ENCODE measurements around the gene MMP11.

Gene MMP11

GRCh38 chr22:23767673-23768548 lies 4.7 kb upstream of the MMP11 start, which contains the start of gene CHCHD10:
Gene CHCHD10 (minus strand): TSS chr22:23767972. CDS start chr22:23767874, 98 bp downstream.
- peak; percentile 62; the same call in 1 of the 2 replicates for TF ChIP-seq ZFX (IDR thresholded peaks at IDR 0.05)
- TF ChIP-seq CTCF (conservative IDR thresholded peaks at IDR 0.05), result peak; percentile 91
- H3K27ac ChIP-seq, result peak within 1 kb of the TSS; percentile 90

GRCh38 chr22:23769321-23769965 lies 3.2 kb upstream of the MMP11 start:
- TF ChIP-seq CTCF (conservative IDR thresholded peaks at IDR 0.05) (no peak), ZFX (IDR thresholded peaks at IDR 0.05) (no peak)

DNA sequence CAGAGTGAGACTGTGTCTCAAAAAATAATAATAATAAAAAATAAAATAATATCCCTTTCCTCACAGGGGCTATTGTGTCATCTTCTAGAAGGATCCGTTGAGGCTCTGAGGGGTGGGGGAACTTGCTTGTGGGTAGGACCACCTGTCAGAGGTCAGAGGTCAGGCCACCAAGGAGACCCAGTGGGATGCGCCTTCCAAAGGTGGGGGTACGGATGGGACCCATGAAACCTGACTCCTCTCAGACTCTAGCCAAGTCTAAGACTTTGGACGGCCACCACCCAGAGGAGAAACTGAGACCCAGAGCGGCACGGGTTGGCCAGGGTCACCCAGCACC lies 367 bp upstream of the MMP11 start:
- H3K27ac ChIP-seq, result peak overlapping the region; percentile 58
- TF ChIP-seq CTCF (conservative IDR thresholded peaks at IDR 0.05) (no peak), ZFX (IDR thresholded peaks at IDR 0.05) (no peak)

More at GRCh38 chr22:23769321-23769965, 3.2 kb upstream of the MMP11 start:
- H3K27ac ChIP-seq, result no peak overlapping the region

GRCh38 chr22:23773483-23774113 lies 949 bp downstream of the MMP11 start:
- TF ChIP-seq CTCF (conservative IDR thresholded peaks at IDR 0.05), result no peak
- H3K27ac ChIP-seq, result peak overlapping the region; percentile 58

DNA sequence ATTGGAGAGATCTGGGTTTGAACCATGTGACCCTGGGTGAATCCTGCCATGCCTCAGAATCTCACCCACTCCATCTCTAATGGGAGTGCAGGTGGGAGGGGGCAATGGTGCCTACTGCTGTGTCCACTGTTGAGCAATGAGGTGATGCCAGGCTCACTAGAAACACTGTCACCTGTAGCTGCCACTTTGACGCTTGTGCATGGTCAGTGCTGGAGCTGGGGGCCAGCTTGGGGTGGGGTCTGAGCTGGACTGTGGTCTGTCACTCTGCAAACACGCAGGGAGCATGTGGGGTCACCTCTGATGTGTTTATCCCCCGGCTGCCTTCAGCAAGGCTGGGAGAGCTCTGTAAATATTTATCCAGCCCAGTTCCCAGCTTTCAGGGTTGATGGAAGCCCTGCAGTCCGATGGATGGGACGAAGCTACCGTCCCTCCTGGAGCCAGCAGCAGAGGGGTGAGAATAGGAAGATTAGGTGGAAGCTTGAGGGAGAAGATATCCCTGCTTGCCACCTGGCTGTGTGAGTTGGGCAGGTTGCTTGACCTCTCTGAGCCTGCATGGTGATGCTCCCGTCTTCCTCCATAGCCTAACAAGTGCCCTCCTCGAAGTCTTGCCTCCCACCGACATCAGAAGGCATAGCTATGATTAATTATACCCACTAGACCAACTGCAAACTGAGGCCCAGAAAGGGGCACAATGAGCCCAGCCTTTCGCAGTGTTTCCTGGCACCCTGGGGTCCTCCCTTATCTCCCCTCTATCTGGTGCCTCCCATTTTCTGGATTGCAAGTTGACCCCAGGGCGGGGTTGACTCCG lies 1.7 kb downstream of the MMP11 start:
- TF ChIP-seq CTCF (conservative IDR thresholded peaks at IDR 0.05) (no peak), ZFX (IDR thresholded peaks at IDR 0.05) (no peak)
- H3K27ac ChIP-seq, result no peak overlapping the region

DNA sequence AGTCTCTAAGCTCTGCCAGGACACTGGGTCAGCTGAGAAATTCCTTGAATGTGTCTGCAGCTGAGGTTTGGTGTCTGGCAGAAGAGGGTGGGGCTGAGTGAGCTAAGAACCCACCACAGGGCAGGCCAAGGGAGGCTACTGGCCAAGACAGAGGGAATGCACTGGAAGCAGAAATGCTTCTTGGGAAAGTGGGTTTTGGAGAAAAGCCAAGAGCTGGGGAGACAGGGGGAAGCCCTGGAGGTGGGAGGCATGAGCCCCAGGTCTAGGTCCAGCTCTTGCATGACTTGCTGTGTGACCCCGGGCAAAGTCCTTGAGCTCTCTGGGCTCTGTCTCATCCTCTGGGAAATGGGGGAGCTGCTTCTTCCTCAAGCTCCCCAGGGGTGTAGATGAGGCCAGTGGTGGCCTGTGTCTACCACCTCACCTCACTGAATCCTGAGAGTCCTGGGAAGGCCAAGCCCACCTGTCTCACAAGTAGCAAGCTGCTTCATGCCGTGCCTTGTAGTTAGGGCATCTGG lies 2.3 kb downstream of the MMP11 start:
- no peak overlapping the region for H3K27ac ChIP-seq
- no peak for TF ChIP-seq CTCF (conservative IDR thresholded peaks at IDR 0.05)

Data from C4-2B (cell line).